Activated T-cell treated with anti-CD3 and anti-CD28 coated beads, Interleukin-2, amount 50 U/mL, for 72 hours (primary cell): ENCODE results near the gene OTOS. TPM values are rescaled to one million over a fixed set of nuclear protein-coding genes. Genes with fewer than 3 reads are reported as not detected.

ENCODE experiments used
- ATAC-seq, 2 donors: fragments of 150-1000 bp; cut with Tn5 transposase; replicated peaks in 1 of 2; 2 replicates each; pipeline ENCODE4 v1.10.0; 2021; ENCODE audit warnings: moderate library complexity in 2 of 2, mild to moderate bottlenecking in 1 of 2
- DNase-seq, 2 donors: peaks; one replicate each; pipeline ENCODE4 v3.0.0; 2021 to 2022; ENCODE audit warnings: mixed read lengths in 1 of 2
- H3K27ac Mint-ChIP-seq: one replicate; pipeline ENCODE4 v1.8.0; 2022; ENCODE audit warnings: mild to moderate bottlenecking, moderate library complexity, mixed read lengths
- H3K27me3 Mint-ChIP-seq: one replicate; pipeline ENCODE4 v1.8.0; 2022; ENCODE audit warnings: low read depth, mixed read lengths
- H3K36me3 Mint-ChIP-seq, 2 donors: one replicate each; pipeline ENCODE4 v1.8.0; 2022; ENCODE audit warnings: mixed read lengths in 2 of 2, mild to moderate bottlenecking in 1 of 2; ENCODE audit not compliant: insufficient read depth in 2 of 2
- H3K4me1 Mint-ChIP-seq: one replicate; pipeline ENCODE4 v1.8.0; 2022; ENCODE audit warnings: low read depth, mixed read lengths
- H3K4me3 Mint-ChIP-seq, 2 donors: one replicate each; pipeline ENCODE4 v1.8.0; 2022; ENCODE audit warnings: mild to moderate bottlenecking in 2 of 2, mixed read lengths in 2 of 2, moderate library complexity in 2 of 2
- H3K9me3 Mint-ChIP-seq, 2 donors: one replicate each; pipeline ENCODE4 v1.8.0; 2022; ENCODE audit warnings: mixed read lengths in 2 of 2
- total RNA-seq, 2 donors: library from RNA; stranded (reverse); gene quantifications; one replicate each; pipeline ENCODE4 v1.2.3, GENCODE V29; 2022

The OTOS gene
- total RNA-seq, 2 donors from 2014 or later: not detected

DNA sequence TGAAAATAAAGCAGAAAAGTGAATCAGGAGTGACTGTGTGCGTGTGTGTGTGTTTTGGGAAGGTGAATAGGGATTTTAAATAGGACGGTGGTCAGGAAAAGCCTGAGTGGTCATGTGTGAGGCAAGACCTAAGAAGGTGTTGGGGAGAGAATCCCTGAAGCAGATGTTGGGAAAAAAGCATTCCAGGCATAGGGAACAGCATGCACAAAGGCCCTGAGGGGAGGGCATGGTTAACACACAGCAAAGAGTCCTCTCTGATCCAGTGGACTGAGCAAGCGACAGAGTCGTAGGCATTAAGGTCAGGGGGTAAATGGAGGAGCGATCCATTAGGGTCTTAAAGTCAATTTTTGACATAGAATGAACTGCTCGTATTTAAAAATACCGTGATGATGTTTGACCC lies 34.0 kb upstream of the OTOS start:
- ATAC-seq: no peak
- Mint-ChIP-seq H3K9me3 (no peaks in the 10 kb centered on the region), H3K27me3 (peaks cover 29% of the 10 kb centered on the region)

DNA sequence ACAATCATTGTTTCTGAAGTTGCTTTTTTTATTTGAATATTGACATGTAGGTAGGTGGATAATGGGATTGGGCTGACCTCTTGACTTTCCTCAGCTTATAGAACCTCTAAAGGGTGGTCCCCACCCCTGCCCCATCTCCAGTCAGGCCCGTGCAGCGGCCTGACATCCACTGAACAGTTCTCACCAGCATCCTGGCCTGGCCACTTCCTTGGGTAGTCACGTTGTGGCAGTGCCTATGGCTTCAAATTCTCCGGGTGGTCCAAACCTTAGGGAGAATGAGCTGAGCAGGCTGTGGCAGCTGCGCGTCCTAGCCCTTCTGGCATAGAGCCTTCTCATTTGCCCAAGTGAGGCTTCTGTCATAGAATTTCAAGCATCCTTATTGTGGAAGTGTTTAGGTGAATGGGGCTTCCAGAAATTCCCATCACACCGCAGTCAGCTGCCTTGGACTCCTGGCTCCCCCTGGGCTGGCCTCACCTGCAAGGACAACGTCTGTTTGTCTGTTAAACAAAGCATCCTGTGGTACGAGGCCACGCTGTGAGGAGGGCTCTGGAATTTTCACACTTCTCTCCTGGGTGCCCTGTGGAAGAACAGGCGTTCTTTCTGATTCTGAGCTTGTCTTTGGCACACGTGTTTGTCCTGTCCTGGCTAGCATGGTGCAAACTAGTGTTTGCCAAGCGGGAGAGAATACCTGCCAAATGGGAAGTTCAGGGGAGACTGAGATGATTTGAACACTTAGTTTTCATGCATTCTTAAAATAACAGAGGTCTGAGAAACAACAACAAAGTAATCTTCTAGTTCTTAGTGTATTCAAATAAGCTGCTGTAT lies 31.8 kb upstream of the OTOS start:
- Mint-ChIP-seq H3K36me3 (no peaks in the 10 kb centered on the region), H3K27ac (no peak overlapping the region), H3K4me3 (no peak overlapping the region), H3K27me3 (peaks cover 22% of the 10 kb centered on the region), H3K4me1 (no peaks in the 10 kb centered on the region), H3K9me3 (no peaks in the 10 kb centered on the region)
- ATAC-seq (no peak), DNase-seq (no peak)

More for the DNA sequence above, 34.0 kb upstream of the OTOS start:
- no peak for DNase-seq
- no peak overlapping the region for H3K4me3 Mint-ChIP-seq
- H3K27ac Mint-ChIP-seq: no peak overlapping the region
- H3K4me1 Mint-ChIP-seq: no peaks in the 10 kb centered on the region
- no peaks in the 10 kb centered on the region for H3K36me3 Mint-ChIP-seq

DNA sequence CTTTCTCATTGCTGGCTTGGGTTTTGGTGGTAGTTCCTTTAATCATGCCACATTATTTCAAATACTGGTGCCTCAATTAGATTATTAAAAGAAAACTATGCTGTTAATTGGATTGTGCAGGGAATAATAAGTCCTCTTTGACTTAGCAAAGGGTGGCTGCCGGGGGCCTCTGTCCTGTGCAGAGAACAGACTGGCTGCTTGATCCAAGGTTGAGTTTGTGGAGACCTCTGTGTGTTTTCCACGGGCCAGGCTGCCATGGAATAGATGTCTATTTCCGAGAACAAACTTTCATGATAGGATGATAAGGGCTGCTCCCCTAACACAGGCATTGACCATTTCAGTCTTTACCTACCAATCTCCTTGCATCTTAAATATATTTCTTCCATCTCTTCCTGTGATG lies 30.4 kb upstream of the OTOS start:
- H3K36me3 Mint-ChIP-seq: no peaks in the 10 kb centered on the region
- H3K4me3 Mint-ChIP-seq: no peak overlapping the region
- H3K4me1 Mint-ChIP-seq: no peaks in the 10 kb centered on the region
- peaks cover 21% of the 10 kb centered on the region for H3K27me3 Mint-ChIP-seq
- DNase-seq: no peak
- H3K27ac Mint-ChIP-seq: no peak overlapping the region
- no peak for ATAC-seq
- no peaks in the 10 kb centered on the region for H3K9me3 Mint-ChIP-seq

DNA sequence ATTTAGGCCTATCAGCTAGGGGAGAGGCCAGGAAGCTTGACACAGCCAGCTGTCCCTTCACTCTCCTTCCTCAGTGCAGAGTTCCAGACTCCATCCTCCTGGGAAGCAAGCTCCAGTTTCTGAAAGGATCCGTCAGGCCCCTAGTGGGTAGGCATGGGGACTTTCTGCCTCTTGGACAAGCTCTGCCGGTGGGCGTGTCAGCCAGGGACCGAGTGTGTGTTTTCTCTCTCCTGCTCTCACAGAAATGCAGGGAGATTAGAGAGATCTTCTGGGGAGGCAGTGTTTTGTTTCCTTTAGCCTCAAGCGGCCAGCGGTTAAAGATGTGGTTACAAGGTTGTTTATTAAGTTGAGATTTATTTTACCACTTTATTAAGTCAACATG lies 29.9 kb upstream of the OTOS start:
- no peaks in the 10 kb centered on the region for H3K4me1 Mint-ChIP-seq
- no peak for DNase-seq
- no peak overlapping the region for H3K27ac Mint-ChIP-seq
- no peaks in the 10 kb centered on the region for H3K36me3 Mint-ChIP-seq
- peaks cover 16% of the 10 kb centered on the region for H3K27me3 Mint-ChIP-seq
- H3K4me3 Mint-ChIP-seq: no peak overlapping the region
- H3K9me3 Mint-ChIP-seq: no peaks in the 10 kb centered on the region
- no peak for ATAC-seq

DNA sequence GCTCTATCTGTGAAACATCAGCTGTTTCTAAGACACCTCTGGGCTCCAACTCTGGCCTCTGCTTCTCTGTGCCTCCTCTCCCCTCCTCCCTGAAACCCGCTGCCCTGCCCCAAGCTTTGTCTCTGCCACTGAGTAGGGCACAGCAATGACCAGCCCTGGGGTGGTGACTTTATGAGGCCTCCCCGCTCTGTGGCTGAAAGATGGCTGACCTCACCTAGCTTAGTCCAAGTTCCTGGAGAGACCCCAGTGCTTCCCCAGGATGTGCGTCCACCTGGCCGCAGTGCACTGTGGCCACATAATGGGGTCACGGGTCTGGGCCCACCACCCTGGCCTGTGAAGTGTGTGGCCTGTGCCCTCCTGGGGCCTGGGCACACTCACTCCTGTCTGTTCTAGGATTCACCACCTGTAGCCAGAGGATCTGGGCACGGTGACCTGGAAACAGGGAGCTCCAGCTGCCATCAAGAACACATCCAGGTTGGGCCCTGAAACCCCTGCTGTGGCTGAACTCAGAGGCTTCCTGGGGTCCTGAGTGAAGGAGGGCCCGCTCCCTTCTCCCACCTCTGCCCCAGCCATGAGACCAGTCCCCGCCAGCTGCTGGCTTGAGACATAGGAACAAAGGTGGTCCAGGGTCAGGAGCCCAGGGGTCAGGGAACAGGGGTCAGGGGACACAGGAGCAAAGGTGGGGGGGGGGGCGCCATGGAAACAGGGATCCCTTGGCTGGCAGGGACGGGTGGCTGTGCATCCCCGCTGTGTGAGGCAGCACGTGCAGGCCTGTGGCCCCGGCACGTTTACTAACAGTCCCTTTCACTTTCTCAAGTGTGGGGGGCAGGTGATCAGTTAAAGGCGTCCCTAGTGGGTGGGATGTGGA lies 29.3 kb upstream of the OTOS start:
- Mint-ChIP-seq H3K27ac (no peak overlapping the region), H3K9me3 (no peaks in the 10 kb centered on the region), H3K36me3 (no peaks in the 10 kb centered on the region), H3K4me1 (no peaks in the 10 kb centered on the region), H3K4me3 (no peak overlapping the region), H3K27me3 (peaks cover 14% of the 10 kb centered on the region)
- ATAC-seq (no peak), DNase-seq (no peak)

DNA sequence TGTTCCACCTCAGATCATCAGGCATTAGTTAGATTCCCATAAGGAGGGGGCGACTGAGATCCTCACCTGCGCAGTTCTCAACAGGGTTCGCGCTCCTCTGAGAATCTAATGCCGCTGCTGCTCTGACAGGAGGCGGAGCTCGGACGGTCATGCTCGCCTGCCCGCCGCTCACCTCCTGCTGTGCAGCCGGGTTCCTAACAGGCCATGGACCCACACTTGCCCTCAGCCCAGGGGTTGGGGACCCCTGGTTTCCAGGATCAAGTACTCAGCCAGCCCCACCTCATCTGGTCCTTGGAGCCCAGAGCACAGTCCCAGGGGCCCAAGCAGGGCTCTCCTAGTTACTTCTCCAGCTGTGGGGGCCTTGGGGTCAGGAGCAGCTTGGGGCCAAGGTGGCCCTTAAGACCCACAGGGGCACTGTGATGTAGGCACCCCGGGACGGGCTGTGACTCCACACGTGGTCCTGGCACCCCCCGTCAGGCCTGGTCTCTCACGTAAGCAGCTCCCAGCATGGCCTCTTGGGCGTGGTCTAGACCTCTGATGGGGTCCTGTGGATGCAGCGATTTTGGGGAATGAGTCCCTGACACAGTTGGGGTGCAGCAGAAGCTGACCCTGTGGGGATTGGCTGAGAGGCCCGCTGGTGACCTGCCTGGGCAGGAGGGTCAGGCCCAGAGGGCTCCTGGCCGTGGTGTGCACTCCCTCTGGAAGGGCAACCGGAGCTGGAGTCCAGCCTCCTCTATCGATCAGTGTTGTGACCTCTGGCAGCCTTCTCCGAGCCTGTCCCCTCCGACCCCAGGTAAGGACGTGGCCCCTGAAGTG lies 28.3 kb upstream of the OTOS start:
- DNase-seq: no peak
- Mint-ChIP-seq H3K27ac (no peak overlapping the region), H3K36me3 (no peaks in the 10 kb centered on the region), H3K27me3 (peaks cover 7% of the 10 kb centered on the region), H3K4me3 (no peak overlapping the region), H3K9me3 (peaks cover 0 to 7% of the 10 kb centered on the region in 2 donors), H3K4me1 (no peaks in the 10 kb centered on the region)
- ATAC-seq: no peak

DNA sequence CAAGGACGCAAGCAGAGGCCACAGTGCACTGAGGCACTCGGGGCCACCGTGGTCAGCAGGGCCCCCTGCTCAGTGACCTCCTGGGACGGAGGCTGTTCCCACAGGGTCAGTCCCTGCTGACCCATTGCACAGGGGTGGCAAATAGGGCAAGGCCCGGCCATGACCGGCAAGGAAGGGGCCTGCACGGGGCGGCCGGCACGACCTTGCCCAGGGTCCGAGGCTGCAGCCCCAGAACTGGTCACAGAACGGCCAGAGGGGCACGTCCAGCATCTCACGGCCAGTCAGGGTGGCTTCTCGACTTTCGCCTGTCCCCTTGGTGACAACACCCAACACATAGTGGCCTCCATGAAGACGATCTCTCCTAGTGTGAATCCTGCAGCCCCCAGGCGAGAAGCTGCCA lies 27.6 kb upstream of the OTOS start:
- ATAC-seq: no peak
- H3K36me3 Mint-ChIP-seq: no peaks in the 10 kb centered on the region
- no peak overlapping the region for H3K4me3 Mint-ChIP-seq
- H3K9me3 Mint-ChIP-seq: peaks cover 0 to 7% of the 10 kb centered on the region in 2 donors
- H3K4me1 Mint-ChIP-seq: no peaks in the 10 kb centered on the region
- H3K27ac Mint-ChIP-seq: no peak overlapping the region
- peaks cover 7% of the 10 kb centered on the region for H3K27me3 Mint-ChIP-seq
- no peak for DNase-seq

DNA sequence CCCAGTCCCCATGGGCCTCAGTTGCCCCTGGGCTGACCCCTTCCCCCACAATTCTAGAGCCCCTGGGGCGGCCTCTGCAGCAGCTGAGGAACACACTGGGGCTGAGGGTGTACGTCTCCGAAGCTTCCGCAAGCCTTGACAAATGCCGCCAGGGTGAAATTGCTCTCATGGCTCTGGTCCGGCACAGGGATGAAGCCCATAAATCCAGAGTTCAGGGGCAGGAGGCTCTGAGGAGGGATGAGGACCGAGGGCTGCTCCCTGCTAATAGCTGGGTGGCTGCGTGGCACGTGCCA lies 27.1 kb upstream of the OTOS start:
- Mint-ChIP-seq H3K27me3 (peaks cover 7% of the 10 kb centered on the region), H3K36me3 (no peaks in the 10 kb centered on the region), H3K4me3 (no peak overlapping the region), H3K4me1 (no peaks in the 10 kb centered on the region), H3K27ac (no peak overlapping the region), H3K9me3 (peaks cover 0 to 7% of the 10 kb centered on the region in 2 donors)
- DNase-seq (no peak), ATAC-seq (no peak)

DNA sequence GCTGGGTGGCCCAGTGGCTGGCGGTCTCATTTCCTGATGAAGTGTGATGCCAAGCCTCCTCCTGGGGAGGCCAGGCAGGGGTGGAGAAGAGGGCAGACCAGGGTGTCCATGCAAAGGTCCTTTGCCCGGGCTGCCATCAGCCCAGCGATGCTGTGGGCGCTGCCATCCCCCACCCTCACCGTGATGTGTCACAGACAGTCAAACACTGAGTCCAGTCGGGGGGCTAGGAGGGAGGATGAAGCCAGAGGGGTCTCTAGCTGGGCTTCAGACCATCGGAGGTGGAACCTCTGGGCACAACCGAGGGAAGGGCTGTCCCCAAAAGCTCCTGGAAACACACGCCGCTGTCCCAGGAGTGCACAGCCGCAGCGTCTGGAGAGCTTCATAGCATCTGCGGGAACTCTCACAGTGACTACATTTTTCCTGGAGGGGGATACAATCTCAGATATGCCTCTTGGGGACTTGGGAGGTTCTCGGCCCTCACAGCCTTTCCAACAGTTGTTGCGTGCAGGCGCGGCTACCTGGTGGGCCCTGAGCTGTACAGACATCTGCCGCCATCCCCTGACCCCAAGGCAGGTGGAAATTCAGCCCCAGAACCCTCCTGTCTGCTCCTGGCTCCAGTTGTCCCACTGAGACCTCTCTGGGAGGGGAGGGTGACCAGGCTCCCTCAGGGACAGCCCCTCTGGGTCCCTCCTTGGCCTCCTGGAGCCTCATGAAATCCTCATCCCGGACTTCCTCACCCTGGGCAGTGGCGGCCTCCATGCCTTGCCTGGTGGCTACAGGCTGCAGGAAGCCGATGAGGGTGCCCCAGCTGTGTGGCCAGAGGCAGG lies 26.5 kb upstream of the OTOS start:
- H3K27ac Mint-ChIP-seq: no peak overlapping the region
- H3K27me3 Mint-ChIP-seq: peaks cover 7% of the 10 kb centered on the region
- DNase-seq (no peak), ATAC-seq (no peak)
- no peaks in the 10 kb centered on the region for H3K4me1 Mint-ChIP-seq
- no peaks in the 10 kb centered on the region for H3K36me3 Mint-ChIP-seq
- H3K9me3 Mint-ChIP-seq: peaks cover 0 to 7% of the 10 kb centered on the region in 2 donors
- no peak overlapping the region for H3K4me3 Mint-ChIP-seq

DNA sequence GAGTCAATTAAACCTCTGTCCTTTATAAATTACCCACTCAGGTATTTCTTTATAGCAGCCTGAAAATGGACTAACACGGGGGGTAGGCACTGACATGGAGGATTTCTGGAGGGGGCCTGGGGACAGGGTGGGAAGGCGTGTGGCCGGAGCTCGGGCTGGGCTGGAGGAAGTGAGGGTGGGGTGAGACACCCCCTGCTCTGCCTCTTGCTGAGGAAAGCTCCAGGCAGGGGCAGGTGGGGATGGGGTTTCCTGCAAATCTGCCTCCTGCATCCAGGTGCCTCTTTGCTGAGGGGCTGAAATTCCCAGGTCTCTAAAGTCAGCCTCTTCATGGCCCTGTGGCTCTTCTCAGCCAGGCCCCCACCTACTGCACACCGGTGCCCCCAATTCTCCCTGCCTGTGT lies 25.7 kb upstream of the OTOS start:
- no peaks in the 10 kb centered on the region for H3K36me3 Mint-ChIP-seq
- no peaks in the 10 kb centered on the region for H3K4me1 Mint-ChIP-seq
- DNase-seq (no peak), ATAC-seq (no peak)
- no peak overlapping the region for H3K27ac Mint-ChIP-seq
- H3K4me3 Mint-ChIP-seq: no peak overlapping the region
- H3K27me3 Mint-ChIP-seq: peaks cover 2% of the 10 kb centered on the region
- peaks cover 0 to 7% of the 10 kb centered on the region in 2 donors for H3K9me3 Mint-ChIP-seq

DNA sequence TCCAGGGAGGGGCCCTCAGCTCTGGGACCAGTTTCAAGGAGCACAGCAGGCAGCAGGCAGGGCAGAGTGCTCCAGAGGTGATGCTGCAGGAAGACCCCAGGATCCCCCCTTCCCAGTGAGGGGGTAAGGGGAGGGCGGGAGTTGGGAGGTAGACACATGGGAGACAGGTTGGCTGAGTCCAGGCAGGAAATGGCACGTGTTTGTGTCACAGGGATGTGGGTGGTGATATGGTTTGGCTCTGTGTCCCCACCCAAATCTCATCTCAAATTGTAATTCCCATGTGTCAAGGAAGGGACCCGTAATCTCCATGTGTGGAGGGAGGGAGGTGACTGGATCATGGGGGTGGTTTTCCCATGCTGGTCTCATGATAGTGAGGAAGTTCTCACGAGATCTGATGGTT lies 25.2 kb upstream of the OTOS start:
- H3K27me3 Mint-ChIP-seq: no peaks in the 10 kb centered on the region
- H3K27ac Mint-ChIP-seq: no peak overlapping the region
- H3K9me3 Mint-ChIP-seq: peaks cover 0 to 7% of the 10 kb centered on the region in 2 donors
- no peaks in the 10 kb centered on the region for H3K36me3 Mint-ChIP-seq
- DNase-seq (no peak), ATAC-seq (no peak)
- H3K4me1 Mint-ChIP-seq: no peaks in the 10 kb centered on the region
- H3K4me3 Mint-ChIP-seq: no peak overlapping the region

DNA sequence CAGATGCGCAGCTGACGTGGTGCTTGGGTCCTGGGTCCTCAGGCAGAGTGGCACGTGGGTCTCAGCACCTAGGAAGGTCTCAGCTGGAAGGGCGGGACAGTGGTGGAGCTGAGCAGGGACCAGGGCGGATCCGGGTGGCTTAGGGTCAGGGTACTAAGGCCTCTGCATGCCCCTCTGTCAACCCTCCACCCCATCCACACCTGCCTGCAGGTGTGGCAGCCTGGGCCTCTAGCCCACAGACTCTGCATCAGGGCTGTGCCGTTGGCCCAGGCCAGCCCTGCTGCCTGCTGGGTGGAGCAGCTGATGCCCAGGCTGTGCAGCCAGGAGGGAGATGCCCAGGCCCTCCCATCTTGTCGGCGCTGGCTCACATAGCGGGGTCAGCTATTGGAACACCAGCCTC lies 24.6 kb upstream of the OTOS start:
- Mint-ChIP-seq H3K27ac (no peak overlapping the region), H3K4me1 (no peaks in the 10 kb centered on the region), H3K4me3 (no peak overlapping the region), H3K36me3 (no peaks in the 10 kb centered on the region), H3K9me3 (peaks cover 0 to 7% of the 10 kb centered on the region in 2 donors), H3K27me3 (no peaks in the 10 kb centered on the region)
- DNase-seq (no peak), ATAC-seq (no peak)
